ENCODE measurements around the gene RNLS.
A peak's percentile ranks its signal among the peaks of the same experiment; 100 is the strongest.
"Not testable (repeated sequence)": the region's sequence is repeated elsewhere in the genome, so short reads cannot be mapped to it uniquely, and the experiment has no call there.

The RNLS gene

DNA sequence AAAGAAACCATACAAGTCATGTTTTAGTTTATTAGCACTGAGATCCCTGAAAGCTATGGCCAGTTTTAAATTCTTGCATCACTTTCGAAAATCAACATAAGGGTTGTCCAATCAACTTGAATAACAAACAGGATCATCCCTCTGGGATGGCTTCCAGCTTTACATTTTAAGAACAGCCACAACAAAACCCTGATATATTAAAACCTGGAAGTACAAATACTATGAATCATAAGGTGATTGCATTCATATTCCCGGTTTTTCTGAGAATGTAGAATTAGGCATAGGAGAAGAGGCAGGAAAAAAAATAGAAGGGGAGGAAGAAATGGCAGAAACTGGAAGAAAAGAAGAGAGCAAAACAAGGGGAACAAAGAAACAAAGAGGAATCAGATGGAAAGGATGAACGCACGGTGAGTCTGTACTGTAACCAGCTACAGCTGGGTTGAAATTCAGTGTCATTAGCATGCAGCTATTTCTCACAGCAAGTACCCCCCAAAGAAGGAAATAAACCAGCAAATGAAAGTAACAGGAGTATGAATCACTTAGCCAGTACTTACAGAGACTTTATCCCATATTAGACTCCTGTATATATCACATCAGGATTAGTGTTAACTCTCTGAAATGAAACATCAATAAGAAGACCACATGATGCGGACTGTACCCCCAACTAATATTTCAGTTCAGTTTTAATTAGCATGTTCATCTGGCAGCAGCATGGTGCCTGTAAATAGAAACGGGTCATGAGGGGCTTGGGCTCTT is 301.3 kb downstream of the RNLS start:
- ChIA-PET CTCF (interaction anchor here (0.7 kb wide), 3 partner anchors 10 to 464 kb away, joined by 4 to 6 read pairs (median 6); no protein-coding TSS in a partner anchor), POLR2A (ENCODE audit: low non-redundant PET) (no interaction called here)
- no peak overlapping the region for H3K27ac ChIP-seq
- TF ChIP-seq, protein P1, sequence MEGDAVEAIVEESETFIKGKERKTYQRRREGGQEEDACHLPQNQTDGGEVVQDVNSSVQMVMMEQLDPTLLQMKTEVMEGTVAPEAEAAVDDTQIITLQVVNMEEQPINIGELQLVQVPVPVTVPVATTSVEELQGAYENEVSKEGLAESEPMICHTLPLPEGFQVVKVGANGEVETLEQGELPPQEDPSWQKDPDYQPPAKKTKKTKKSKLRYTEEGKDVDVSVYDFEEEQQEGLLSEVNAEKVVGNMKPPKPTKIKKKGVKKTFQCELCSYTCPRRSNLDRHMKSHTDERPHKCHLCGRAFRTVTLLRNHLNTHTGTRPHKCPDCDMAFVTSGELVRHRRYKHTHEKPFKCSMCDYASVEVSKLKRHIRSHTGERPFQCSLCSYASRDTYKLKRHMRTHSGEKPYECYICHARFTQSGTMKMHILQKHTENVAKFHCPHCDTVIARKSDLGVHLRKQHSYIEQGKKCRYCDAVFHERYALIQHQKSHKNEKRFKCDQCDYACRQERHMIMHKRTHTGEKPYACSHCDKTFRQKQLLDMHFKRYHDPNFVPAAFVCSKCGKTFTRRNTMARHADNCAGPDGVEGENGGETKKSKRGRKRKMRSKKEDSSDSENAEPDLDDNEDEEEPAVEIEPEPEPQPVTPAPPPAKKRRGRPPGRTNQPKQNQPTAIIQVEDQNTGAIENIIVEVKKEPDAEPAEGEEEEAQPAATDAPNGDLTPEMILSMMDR (conservative IDR thresholded peaks at IDR 0.05; ENCODE audit: low read depth) = no peak
- DNase-seq (ENCODE audit: low spot score) = peak; percentile 60

DNA sequence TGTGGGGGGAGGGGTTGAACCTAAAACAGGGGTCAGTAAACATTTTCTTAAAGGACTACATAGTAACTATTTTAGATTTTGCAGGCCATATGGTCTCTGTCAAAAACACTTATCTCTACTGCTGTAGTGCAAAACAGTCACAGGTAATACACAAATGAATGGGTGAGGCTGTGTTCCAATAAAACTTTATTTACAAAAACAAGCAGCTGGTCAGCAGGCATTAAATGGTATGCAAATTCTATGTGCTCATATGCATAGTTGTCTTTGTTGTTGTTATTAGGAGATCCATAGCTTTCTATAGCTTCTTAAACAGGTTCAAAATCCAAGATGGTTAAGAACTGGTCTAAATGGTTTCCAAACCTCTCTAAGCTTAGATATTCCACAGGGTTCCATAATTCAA is 302.6 kb downstream of the RNLS start:
- DNase-seq (ENCODE audit: low spot score) = no peak
- POLR2A ChIA-PET (ENCODE audit: low non-redundant PET) = no interaction called here
- TF ChIP-seq, protein P1 (conservative IDR thresholded peaks at IDR 0.05; ENCODE audit: low read depth) = no peak
- H3K27ac ChIP-seq = no peak overlapping the region
- CTCF ChIA-PET = no interaction called here

DNA sequence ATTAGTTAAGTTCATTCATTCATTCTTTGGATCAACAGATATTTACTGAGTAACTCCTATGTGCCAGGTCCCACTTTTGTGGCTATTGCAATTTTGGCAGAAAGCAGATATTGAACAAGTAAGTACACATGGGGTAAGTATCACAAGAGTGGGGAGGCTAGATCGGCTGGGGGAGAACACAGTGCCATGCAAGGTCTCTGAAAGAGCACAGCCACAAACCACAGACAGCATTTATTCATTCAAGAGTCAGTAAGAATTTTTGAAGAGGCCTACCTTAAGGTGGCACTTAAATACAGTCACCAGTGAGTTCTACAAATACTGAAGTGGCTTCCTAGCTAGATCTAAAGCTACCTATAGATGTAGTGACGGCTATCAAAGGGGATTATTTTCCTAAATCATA is 304.2 kb downstream of the RNLS start:
- CTCF ChIA-PET = interaction anchor here (0.6 kb wide), 2 partner anchors 126 to 409 kb away, joined by 3 read pairs; no protein-coding TSS in a partner anchor
- H3K27ac ChIP-seq = no peak overlapping the region
- TF ChIP-seq, protein P1 (conservative IDR thresholded peaks at IDR 0.05; ENCODE audit: low read depth) = no peak
- POLR2A ChIA-PET (ENCODE audit: low non-redundant PET) = no interaction called here
- no peak for DNase-seq (ENCODE audit: low spot score)

DNA sequence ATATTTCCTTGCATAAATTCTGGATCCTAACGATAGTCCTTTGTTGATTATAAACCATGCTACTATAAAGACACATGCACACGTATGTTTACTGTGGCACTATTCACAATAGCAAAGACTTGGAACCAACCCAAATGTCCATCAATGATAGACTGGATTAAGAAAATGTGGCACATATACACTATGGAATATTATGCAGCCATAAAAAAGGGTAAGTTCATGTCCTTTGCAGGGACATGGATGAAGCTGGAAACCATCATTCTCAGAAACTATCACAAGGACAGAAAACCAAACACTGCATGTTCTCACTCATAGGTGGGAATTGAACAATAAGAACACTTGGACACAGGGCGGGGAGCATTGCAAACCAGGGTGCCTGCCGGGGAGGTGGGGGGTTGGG is 306.2 kb downstream of the RNLS start:
- CTCF ChIA-PET; DNase-seq (ENCODE audit: low spot score); POLR2A ChIA-PET (ENCODE audit: low non-redundant PET); H3K27ac ChIP-seq: not testable (repeated sequence)

DNA sequence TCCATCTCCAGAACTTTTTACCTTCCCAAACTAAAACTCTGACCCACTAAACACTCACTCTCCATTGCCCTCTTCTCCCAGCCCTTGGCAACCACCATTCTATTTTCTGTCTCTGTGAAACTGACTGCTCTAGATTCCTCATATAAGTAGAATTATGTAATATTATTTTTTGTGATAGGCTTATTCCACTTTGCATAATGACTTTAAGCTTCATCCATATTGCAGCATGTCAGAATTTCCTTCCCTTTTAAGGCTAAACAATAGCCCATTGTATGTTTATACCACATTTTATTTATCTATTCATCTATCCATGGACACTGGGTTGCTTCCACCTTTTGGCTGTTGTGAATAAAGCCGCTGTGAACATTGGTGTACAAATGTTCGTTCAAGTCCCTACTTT is 308.8 kb downstream of the RNLS start:
- no peak for DNase-seq (ENCODE audit: low spot score)
- CTCF ChIA-PET = no interaction called here
- H3K27ac ChIP-seq = no peak overlapping the region
- POLR2A ChIA-PET (ENCODE audit: low non-redundant PET) = no interaction called here
- TF ChIP-seq, protein P1 (conservative IDR thresholded peaks at IDR 0.05; ENCODE audit: low read depth) = no peak

DNA sequence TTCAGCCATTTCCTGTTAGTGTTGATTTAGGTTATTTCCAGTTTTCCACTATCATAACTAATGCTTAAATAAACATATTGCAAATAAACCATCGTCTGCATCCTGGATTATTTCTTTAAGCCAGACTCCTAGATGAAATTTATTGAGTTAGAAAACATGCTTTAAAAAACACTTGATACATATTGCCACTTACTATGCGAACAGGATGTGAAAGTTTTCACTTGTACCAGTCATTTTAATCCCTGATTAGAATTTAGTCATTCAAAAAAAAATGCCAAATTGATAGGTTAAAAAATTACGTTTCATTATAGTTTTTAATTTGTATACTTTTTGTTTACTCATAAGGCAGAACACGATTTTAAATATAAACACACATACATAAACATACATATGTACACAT is 309.6 kb downstream of the RNLS start:
- CTCF ChIA-PET = no interaction called here
- no peak overlapping the region for H3K27ac ChIP-seq
- POLR2A ChIA-PET (ENCODE audit: low non-redundant PET) = no interaction called here
- DNase-seq (ENCODE audit: low spot score) = no peak
- TF ChIP-seq, protein P1 (conservative IDR thresholded peaks at IDR 0.05; ENCODE audit: low read depth) = no peak

DNA sequence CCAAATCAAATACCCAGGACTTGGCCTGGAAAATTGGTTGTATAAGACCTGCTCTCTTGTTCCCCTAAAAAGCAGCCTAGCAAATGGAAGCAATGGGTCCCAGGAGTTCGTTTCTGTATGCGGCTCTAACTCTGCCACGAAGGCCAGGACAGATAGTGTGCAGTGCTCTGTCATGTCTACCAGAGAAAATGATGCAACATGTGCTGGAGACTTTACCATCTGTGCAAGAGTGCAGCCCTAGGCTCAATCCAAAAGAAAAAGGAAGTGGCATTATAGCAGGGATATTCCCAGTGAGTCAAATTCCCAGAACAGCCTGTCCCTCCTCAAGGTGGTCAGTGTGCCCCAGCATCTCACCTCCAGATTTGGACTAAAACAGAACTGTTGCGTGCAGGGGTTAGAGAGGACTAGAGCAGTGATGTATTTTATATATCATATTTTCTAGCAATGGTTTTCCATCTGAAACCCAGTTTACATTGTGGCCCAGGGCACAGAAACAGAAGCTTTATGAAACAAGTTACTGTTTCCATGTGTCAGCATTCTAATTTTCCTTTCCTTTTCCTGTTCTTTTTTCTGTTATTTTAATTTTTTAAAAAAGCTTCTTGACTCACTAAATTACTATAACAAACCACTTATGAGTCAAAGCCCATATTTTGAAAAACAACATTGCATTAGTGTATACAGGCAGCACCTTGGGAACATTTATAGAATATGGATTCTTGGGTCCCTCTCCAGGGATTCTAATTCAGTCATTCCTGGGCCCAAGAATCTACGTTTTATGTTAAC is 311.2 kb downstream of the RNLS start:
- TF ChIP-seq, protein P1 (conservative IDR thresholded peaks at IDR 0.05; ENCODE audit: low read depth) = no peak
- ChIA-PET CTCF (no interaction called here), POLR2A (ENCODE audit: low non-redundant PET) (no interaction called here)
- DNase-seq (ENCODE audit: low spot score) = no peak
- no peak overlapping the region for H3K27ac ChIP-seq
